Measurements from ENCODE around the gene PRKRIP1. TPM values are rescaled to one million over a fixed set of nuclear protein-coding genes. Genes with fewer than 3 reads are reported as not detected.
A peak's percentile ranks its signal among the peaks of the same experiment; 100 is the strongest.
"Not testable (repeated sequence)": the region's sequence is repeated elsewhere in the genome, so short reads cannot be mapped to it uniquely, and the experiment has no call there.

The PRKRIP1 gene
- total RNA-seq, 2 donors from 2014 or later: 30.3 to 35.0 TPM

GRCh38 chr7:102376964-102377466, 19.1 kb upstream of the PRKRIP1 start:
- H3K9me3 ChIP-seq (ENCODE audit: control insufficient read depth, low read length): no peaks in the 10 kb centered on the region
- H3K4me1 ChIP-seq (ENCODE audit: control insufficient read depth, insufficient read depth, low read length): no peaks in the 10 kb centered on the region
- Mint-ChIP-seq H3K4me3 (no peak overlapping the region), H3K36me3 (ENCODE audit: low read depth) (peaks cover 56% of the 10 kb centered on the region), H3K4me1 (peaks cover 9% of the 10 kb centered on the region), H3K27me3 (ENCODE audit: insufficient read depth) (no peaks in the 10 kb centered on the region), H3K27ac (no peak overlapping the region), H3K9me3 (no peaks in the 10 kb centered on the region)
- H3K9ac ChIP-seq (ENCODE audit: extremely low read depth, low read length, poor library complexity, severe bottlenecking): no peak overlapping the region
- H3K4me3 ChIP-seq (ENCODE audit: low read length): no peak overlapping the region
- WGBS, 2 experiments (ENCODE audit: insufficient coverage in 1 of 2, insufficient read length in 1 of 2): 91 to 98% methylated on average over 5 to 6 of the region's 6 CpGs
- DNase-seq: no peak
- no peaks in the 10 kb centered on the region for H3K27me3 ChIP-seq (ENCODE audit: control insufficient read depth, insufficient read depth, low read length, poor library complexity, severe bottlenecking)
- H3K36me3 ChIP-seq (ENCODE audit: control insufficient read depth, insufficient read depth, low read length): peaks cover 22% of the 10 kb centered on the region
- no peak for TF ChIP-seq CTCF (conservative IDR thresholded peaks at IDR 0.05)
- no peak overlapping the region for H3K27ac ChIP-seq (ENCODE audit: low read depth, low read length)

DNA sequence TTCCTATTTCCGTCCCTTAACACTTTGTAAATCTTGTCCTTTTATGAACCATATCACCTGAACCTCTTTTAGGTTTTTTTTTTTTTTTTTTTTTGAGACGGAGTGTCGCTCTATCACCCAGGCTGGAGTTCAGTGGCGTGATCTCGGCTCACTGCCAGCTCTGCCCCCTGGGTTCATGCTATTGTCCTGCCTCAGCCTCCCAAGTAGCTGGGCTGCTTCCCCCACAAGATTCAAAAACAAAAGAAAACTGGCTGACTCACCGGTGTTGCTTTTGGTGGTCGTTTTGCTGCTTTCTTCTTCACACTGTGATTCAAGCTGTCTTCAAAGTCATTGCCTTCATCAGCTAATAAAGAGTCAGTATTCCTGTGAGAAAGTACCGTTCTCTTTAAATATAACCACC, 15.3 kb upstream of the PRKRIP1 start:
- peak; percentile 67 for DNase-seq

DNA sequence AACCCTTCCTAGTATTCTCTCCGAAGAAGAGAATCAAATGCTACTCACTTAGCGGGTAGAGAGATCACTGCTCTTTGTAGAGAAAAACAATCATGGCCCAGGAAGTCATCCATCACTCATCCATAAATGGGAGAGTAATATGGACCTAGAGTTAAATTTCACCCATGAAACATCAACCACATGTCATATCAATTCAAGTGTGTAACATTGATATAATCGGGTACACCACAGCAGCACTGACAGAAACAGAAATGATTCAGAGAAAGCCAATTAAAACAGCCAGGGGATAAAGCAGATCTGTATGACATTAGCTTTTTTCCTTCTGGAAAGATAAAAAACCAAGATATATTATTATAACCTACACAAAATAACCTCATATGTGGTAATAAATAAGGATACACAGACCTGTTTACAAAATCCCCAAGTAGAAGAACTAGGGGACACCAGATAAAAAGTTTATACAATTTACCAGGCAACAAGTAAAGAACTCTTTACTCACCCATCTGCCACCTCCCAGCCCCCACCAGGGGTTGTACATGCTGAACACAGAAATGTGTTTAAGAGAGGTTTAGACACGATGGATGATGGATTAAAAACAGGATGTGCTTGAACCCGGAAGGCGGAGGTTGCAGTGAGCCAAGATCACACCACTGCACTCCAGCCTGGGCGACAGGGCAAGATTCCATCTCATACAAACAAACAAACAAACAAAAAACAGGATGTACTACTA, 14.3 kb upstream of the PRKRIP1 start:
- H3K27me3 Mint-ChIP-seq (ENCODE audit: insufficient read depth); H3K4me1 ChIP-seq (ENCODE audit: control insufficient read depth, insufficient read depth, low read length); H3K4me3 ChIP-seq (ENCODE audit: low read length); H3K9me3 ChIP-seq (ENCODE audit: control insufficient read depth, low read length); H3K27me3 ChIP-seq (ENCODE audit: control insufficient read depth, insufficient read depth, low read length, poor library complexity, severe bottlenecking); H3K9me3 Mint-ChIP-seq; H3K9ac ChIP-seq (ENCODE audit: extremely low read depth, low read length, poor library complexity, severe bottlenecking); H3K27ac Mint-ChIP-seq; H3K4me3 Mint-ChIP-seq; DNase-seq; H3K27ac ChIP-seq (ENCODE audit: low read depth, low read length): not testable (repeated sequence)
- peaks cover 26% of the 10 kb centered on the region for H3K36me3 ChIP-seq (ENCODE audit: control insufficient read depth, insufficient read depth, low read length)
- WGBS, 2 experiments (ENCODE audit: insufficient coverage in 1 of 2, insufficient read length in 1 of 2): 96 to 100% methylated on average over 1 to 6 of the region's 7 CpGs
- H3K36me3 Mint-ChIP-seq (ENCODE audit: low read depth): peaks cover 67% of the 10 kb centered on the region
- H3K4me1 Mint-ChIP-seq: peaks cover 17% of the 10 kb centered on the region

More for the DNA sequence above, 15.3 kb upstream of the PRKRIP1 start:
- not testable (repeated sequence) for H3K27ac ChIP-seq (ENCODE audit: low read depth, low read length); H3K4me1 ChIP-seq (ENCODE audit: control insufficient read depth, insufficient read depth, low read length); H3K9me3 Mint-ChIP-seq; H3K27me3 Mint-ChIP-seq (ENCODE audit: insufficient read depth); H3K9ac ChIP-seq (ENCODE audit: extremely low read depth, low read length, poor library complexity, severe bottlenecking); H3K4me3 ChIP-seq (ENCODE audit: low read length); H3K27me3 ChIP-seq (ENCODE audit: control insufficient read depth, insufficient read depth, low read length, poor library complexity, severe bottlenecking); H3K4me3 Mint-ChIP-seq; H3K9me3 ChIP-seq (ENCODE audit: control insufficient read depth, low read length)
- peaks cover 22% of the 10 kb centered on the region for H3K36me3 ChIP-seq (ENCODE audit: control insufficient read depth, insufficient read depth, low read length)
- Mint-ChIP-seq H3K27ac (peak overlapping the region; percentile 65), H3K4me1 (peaks cover 17% of the 10 kb centered on the region), H3K36me3 (ENCODE audit: low read depth) (peaks cover 62% of the 10 kb centered on the region)
- 38 to 45% methylated on average over 8 of the region's 8 CpGs for WGBS, 2 experiments (ENCODE audit: insufficient coverage in 1 of 2, insufficient read length in 1 of 2)

DNA sequence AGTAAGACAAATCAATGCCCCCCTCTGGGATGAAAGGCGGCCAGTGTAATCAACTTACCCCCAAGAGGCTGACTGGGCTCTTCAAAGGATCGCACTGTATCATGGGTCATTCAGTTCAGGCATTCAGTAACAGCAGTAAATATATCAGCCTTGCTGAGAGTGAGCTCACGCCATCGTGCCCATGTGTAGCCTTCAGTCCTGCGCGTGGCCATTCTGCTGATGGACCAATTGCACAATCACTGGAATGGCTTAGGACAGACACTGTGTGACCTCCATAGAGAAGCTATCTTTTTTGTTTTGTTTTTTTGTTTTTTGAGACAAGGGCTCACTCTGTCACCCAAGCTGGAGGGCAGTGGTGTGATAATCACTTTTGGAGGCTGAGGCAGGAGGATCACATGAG, 9.1 kb upstream of the PRKRIP1 start:
- peaks cover 41% of the 10 kb centered on the region for H3K36me3 Mint-ChIP-seq (ENCODE audit: low read depth)
- no peak overlapping the region for H3K4me3 Mint-ChIP-seq
- H3K9me3 Mint-ChIP-seq: no peaks in the 10 kb centered on the region
- H3K4me1 Mint-ChIP-seq: peaks cover 8% of the 10 kb centered on the region
- 95 to 99% methylated on average over 6 of the region's 6 CpGs for WGBS, 2 experiments (ENCODE audit: insufficient coverage in 1 of 2, insufficient read length in 1 of 2)
- Histone ChIP-seq H3K36me3 (ENCODE audit: control insufficient read depth, insufficient read depth, low read length) (peaks cover 16% of the 10 kb centered on the region), H3K4me1 (ENCODE audit: control insufficient read depth, insufficient read depth, low read length) (no peaks in the 10 kb centered on the region), H3K27me3 (ENCODE audit: control insufficient read depth, insufficient read depth, low read length, poor library complexity, severe bottlenecking) (no peaks in the 10 kb centered on the region), H3K9me3 (ENCODE audit: control insufficient read depth, low read length) (no peaks in the 10 kb centered on the region), H3K9ac (ENCODE audit: extremely low read depth, low read length, poor library complexity, severe bottlenecking) (no peak overlapping the region), H3K27ac (ENCODE audit: low read depth, low read length) (no peak overlapping the region), H3K4me3 (ENCODE audit: low read length) (no peak overlapping the region)
- no peak overlapping the region for H3K27ac Mint-ChIP-seq
- no peak for DNase-seq
- no peaks in the 10 kb centered on the region for H3K27me3 Mint-ChIP-seq (ENCODE audit: insufficient read depth)
- TF ChIP-seq CTCF (conservative IDR thresholded peaks at IDR 0.05): no peak

Data from endodermal cell (in vitro differentiated cells).